Measurements from ENCODE around the gene ZNF615.
"Not testable (repeated sequence)": the region's sequence is repeated elsewhere in the genome, so short reads cannot be mapped to it uniquely, and the experiment has no call there.

Gene ZNF615

DNA sequence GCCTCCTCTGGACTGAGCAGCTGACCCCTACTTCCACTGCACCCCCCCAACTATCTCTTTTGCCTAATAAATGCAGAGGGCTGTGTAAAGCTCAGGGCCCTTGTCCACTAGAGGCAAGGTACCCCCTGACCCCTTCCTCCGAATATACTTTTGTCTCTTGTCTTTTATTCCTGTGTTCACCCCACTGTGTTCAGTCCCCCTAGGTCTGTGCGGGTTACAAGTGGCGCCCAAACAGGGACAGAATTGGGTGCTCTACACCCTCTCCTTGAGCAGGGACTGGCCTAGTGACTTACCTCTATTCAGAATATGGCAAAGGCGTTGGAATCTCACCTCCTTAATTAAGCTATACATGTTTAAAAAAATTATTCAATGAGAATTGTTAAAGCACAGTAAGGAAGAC lies 36.4 kb downstream of the ZNF615 start:
- TF ChIP-seq, protein P1, sequence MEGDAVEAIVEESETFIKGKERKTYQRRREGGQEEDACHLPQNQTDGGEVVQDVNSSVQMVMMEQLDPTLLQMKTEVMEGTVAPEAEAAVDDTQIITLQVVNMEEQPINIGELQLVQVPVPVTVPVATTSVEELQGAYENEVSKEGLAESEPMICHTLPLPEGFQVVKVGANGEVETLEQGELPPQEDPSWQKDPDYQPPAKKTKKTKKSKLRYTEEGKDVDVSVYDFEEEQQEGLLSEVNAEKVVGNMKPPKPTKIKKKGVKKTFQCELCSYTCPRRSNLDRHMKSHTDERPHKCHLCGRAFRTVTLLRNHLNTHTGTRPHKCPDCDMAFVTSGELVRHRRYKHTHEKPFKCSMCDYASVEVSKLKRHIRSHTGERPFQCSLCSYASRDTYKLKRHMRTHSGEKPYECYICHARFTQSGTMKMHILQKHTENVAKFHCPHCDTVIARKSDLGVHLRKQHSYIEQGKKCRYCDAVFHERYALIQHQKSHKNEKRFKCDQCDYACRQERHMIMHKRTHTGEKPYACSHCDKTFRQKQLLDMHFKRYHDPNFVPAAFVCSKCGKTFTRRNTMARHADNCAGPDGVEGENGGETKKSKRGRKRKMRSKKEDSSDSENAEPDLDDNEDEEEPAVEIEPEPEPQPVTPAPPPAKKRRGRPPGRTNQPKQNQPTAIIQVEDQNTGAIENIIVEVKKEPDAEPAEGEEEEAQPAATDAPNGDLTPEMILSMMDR (conservative IDR thresholded peaks at IDR 0.05) = no peak
- TF ChIP-seq ZFX (IDR thresholded peaks at IDR 0.05) = no peak
- H3K27ac ChIP-seq = no peak overlapping the region

DNA sequence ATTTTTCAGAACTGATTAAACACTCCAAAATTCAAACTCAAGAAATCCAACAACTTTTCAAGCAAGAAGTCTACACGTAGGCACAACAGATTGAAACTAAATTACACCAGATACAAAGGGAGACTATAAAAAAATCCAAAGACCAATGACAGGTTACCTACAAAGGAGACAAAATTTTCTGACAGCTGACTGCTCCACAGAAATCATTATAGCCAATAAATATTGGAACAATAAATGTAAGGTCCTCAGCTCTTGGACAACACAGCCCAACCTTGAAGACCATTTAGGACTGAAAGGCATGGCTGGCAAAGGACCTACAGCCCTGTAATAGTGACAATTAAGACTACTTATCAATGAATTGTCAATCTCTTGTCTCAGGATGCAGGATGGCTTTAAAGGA lies 37.3 kb downstream of the ZNF615 start:
- no peak overlapping the region for H3K27ac ChIP-seq
- TF ChIP-seq, protein P1 (conservative IDR thresholded peaks at IDR 0.05) = no peak
- TF ChIP-seq ZFX (IDR thresholded peaks at IDR 0.05) = no peak

DNA sequence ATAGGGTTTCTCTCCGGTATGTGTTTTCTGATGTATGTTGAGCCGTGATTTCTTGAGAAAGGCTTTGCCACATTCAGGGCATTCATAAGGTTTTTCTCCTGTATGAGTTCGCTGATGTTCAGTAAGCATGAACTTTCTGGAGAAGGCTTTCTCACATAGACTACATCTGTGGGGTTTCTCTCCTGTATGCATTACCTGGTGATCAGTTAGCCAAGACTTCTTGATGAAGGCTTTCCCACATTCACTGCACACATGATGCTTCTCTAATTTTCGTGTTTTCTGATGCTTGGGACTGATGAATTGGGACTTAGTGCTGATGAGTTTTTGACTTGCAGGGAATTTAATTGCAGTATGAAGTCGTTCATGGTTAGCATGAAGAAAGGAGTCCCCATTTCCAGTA lies 42.4 kb downstream of the ZNF615 start:
- TF ChIP-seq, protein P1 (conservative IDR thresholded peaks at IDR 0.05) = no peak
- H3K27ac ChIP-seq = no peak overlapping the region

DNA sequence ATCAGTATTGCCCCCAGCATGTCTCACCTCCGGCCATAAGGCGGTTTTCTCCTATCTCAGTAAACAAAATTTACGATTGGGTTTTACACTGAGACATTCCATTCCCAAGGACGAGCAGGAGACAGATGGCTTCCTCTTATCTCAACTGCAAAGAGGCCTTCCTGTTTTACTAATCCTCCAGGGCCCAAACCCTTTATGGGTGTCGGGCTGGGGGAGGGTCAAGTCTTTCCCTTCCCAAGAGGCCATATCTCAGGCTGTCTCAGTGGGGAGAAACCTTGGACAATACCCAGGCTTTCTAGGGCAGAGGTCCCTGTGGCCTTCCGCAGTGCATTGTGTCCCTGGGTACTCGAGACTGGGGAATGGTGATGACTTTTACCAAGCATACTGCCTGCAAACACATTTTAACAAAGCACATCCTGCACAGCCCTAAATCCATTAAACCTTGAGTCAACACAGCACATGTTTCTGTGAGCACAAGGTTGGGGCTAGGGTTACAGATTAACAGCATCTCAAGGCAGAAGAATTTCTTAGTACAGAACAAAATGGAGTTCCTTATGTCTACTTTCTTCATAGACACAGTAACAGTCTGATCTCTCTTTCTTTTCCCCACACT lies 47.3 kb downstream of the ZNF615 start:
- peak overlapping the region; percentile 38; the same call in 1 of the 2 replicates for H3K27ac ChIP-seq

DNA sequence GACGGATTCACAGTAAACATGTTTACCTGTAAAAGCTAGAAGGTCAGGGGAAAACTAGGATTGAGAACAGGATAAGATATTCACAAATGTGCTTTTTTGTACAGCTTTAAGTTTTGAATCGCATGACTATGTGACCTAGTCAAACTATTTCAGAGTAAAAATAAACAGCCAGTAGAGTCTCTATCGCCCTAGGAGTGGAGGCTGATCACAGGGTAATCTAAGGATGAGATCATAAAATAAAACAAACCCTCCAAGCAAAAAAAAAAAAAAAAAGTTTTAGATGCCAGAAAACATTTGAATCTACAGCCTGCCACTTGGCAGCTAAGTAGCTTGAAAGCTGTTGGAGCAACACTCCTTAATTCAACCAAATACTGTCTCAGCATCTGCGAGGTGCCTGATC lies 48.2 kb downstream of the ZNF615 start:
- peak overlapping the region; percentile 38; the same call in 1 of the 2 replicates for H3K27ac ChIP-seq
- no peak for TF ChIP-seq ZFX (IDR thresholded peaks at IDR 0.05)
- TF ChIP-seq, protein P1 (conservative IDR thresholded peaks at IDR 0.05) = no peak

DNA sequence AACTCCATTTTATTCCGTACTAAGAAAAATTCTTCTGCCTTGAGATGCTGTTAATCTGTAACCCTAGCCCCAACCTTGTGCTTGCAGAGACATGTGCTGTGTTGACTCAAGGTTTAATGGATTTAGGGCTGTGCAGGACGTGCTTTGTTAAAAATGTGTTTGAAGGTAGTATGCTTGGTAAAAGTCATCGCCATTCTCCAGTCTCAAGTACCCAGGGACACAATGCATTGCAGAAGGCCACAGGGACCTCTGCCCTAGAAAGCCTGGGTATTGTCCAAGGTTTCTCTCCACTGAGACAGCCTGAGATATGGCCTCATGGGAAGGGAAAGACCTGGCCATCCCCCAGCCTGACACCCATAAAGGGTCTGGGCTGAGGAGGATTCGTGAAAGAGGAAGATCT lies 50.2 kb downstream of the ZNF615 start:
- H3K27ac ChIP-seq = not testable (repeated sequence)

DNA sequence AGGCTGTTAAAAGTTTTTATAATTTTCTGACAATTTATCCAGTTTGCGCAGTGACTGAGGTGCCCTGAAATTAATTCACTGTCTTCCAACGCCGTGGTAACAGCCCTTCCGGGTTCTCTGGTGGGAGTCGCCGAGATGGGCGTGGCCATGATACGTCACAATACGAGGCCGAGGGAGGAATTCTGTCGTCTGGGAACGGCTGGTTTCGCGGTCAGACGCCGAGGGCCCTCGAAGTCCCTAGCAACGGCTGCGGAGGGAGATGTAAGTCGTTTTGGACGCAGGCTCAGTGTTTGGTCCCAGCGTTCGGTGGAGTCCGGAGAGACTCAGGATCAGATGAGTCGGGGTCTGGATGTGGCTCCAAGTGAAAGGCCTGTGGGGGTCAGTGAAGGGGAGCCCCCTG lies 59.0 kb downstream of the ZNF615 start:
- no peak overlapping the region for H3K27ac ChIP-seq
- TF ChIP-seq, protein P1 (conservative IDR thresholded peaks at IDR 0.05) = no peak
- no peak for TF ChIP-seq ZFX (IDR thresholded peaks at IDR 0.05)

DNA sequence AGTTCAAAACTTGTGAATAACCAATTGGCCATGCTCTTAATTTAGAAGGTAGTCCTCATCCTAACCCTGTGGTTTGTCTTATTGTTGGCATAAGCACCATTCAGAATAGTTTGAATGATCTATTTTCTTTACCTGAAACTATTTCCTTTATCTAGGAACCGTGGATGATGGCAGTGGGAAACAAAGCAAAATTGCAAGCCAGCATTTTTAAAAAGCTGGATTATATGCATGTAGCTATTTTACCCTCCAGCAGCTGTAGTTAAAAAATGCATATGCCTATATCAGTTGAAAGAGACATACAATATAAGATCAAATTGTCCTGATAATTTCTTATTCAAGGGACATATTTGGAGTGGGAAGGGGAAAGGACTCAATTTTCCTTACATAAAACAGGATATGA lies 61.4 kb downstream of the ZNF615 start:
- TF ChIP-seq, protein P1 (conservative IDR thresholded peaks at IDR 0.05) = no peak
- no peak for TF ChIP-seq ZFX (IDR thresholded peaks at IDR 0.05)

More for the DNA sequence above, 61.4 kb downstream of the ZNF615 start:
- no peak overlapping the region for H3K27ac ChIP-seq

All from C4-2B (cell line).